NK-92 (cell line): ENCODE data around the gene CEP104.

Source experiments
- DNase-seq: peaks from one replicate; lab custom pipeline; 2025; ENCODE audit not compliant: unreplicated experiment; lab: John Stamatoyannopoulos, UW

The CEP104 gene

GRCh38 chr1:3856923-3857790 is at the start of gene CEP104, which contains the start of gene DFFB:
Gene CEP104 (minus strand): TSS chr1:3857211. CDS start chr1:3852407, 4,804 bp downstream.
Gene DFFB (plus strand): TSS chr1:3857476. CDS start chr1:3857604, 128 bp downstream.
- peak; percentile 91 for DNase-seq

- no peak for DNase-seq
Measured at GRCh38 chr1:3906672-3907020, 49.6 kb upstream of the CEP104 start.

- DNase-seq: no peak
Measured at GRCh38 chr1:3905953-3906671, 49.1 kb upstream of the CEP104 start.

- no peak for DNase-seq
Measured at GRCh38 chr1:3905266-3905952, 48.4 kb upstream of the CEP104 start.

- no peak for DNase-seq
Measured at GRCh38 chr1:3904843-3905185, 47.8 kb upstream of the CEP104 start.

- no peak for DNase-seq
Measured at GRCh38 chr1:3904006-3904842, 47.2 kb upstream of the CEP104 start.

- no peak for DNase-seq
Measured at GRCh38 chr1:3903141-3904005, 46.4 kb upstream of the CEP104 start.

- no peak for DNase-seq
Measured at GRCh38 chr1:3902571-3903091, 45.6 kb upstream of the CEP104 start.

GRCh38 chr1:3902111-3902511 is 45.1 kb upstream of the CEP104 start:
- DNase-seq: no peak

GRCh38 chr1:3900969-3901529 is 44.0 kb upstream of the CEP104 start:
- DNase-seq: no peak

- peak; percentile 81 for DNase-seq
Measured at GRCh38 chr1:3900150-3900968, 43.3 kb upstream of the CEP104 start, which contains the start of gene C1orf174. Gene C1orf174 (minus strand): TSS chr1:3900272. CDS start chr1:3900186, 86 bp downstream.

- no peak for DNase-seq
Measured at GRCh38 chr1:3899754-3900149, 42.7 kb upstream of the CEP104 start.

GRCh38 chr1:3898994-3899753 is 42.2 kb upstream of the CEP104 start:
- no peak for DNase-seq

- DNase-seq: no peak
Measured at GRCh38 chr1:3898475-3898735, 41.4 kb upstream of the CEP104 start.

GRCh38 chr1:3896396-3897000 is 39.5 kb upstream of the CEP104 start:
- no peak for DNase-seq

GRCh38 chr1:3895951-3896325 is 38.9 kb upstream of the CEP104 start:
- DNase-seq: no peak

- no peak for DNase-seq
Measured at GRCh38 chr1:3895279-3895950, 38.4 kb upstream of the CEP104 start.
